HepG2 (cell line): ENCODE results near the gene GPR62. TPM values are rescaled to one million over a fixed set of nuclear protein-coding genes. Genes with fewer than 3 reads are reported as not detected.

Experiments used
- ATAC-seq: fragments of 200-7000 bp; cut with Tn5 transposase; 3 replicates; pipeline ENCODE4 v1.9.1; 2020; ENCODE audit warnings: mild to moderate bottlenecking, moderate library complexity
- BruUV-seq: library from RNA; stranded (reverse); fragments of 400-500 nt; replicated peaks from 2 replicates; lab custom pipeline; 2021; lab: Mats Ljungman, UMichigan
- CTCF ChIA-PET: fragments of 300-600 bp; formaldehyde crosslinking; extraction: SDS; loops from one replicate; lab custom pipeline; 2021; ENCODE audit warnings: low total read pairs, inconsistent platforms, low intra/inter-chr PET ratio; lab: Yijun Ruan, JAX
- POLR2A ChIA-PET: fragments of 350-600 bp; sonication (Branson Sonifier 250); formaldehyde crosslinking; loops from one replicate; lab custom pipeline; 2020; ENCODE audit warnings: antibody characterized with exemption, inconsistent platforms; lab: Yijun Ruan, JAX
- DNase-seq: peaks from one replicate; pipeline ENCODE4 v3.0.0-alpha.2; 2015; ENCODE audit warnings: low spot score
- FAIRE-seq: peaks from 3 replicates; lab custom pipeline; 2011; peaks lifted over from hg19 to GRCh38; lab: Jason Lieb, UNC
- H2AFZ ChIP-seq: one replicate; pipeline ENCODE4 v1.6.1; 2011; ENCODE audit warnings: low read length, inconsistent platforms
- H3K27ac ChIP-seq: fragments of 300-600 bp; 3 replicates; pipeline ENCODE4 v1.8.0; 2011; ENCODE audit warnings: mixed run types, mild to moderate bottlenecking, mixed read lengths, low read length, inconsistent platforms; ENCODE audit not compliant: insufficient read depth; ENCODE audit errors: extremely low read length
- H3K27me3 ChIP-seq, 2 experiments: fragments of 200-600 bp in 1 of 2; 2 replicates in 1 of 2; 3 replicates in 1 of 2; pipeline versions ENCODE4 v1.6.0 to v1.8.0; 2011; ENCODE audit warnings: low read length in 2 of 2, mild to moderate bottlenecking in 2 of 2, moderate library complexity in 2 of 2, inconsistent platforms in 1 of 2; ENCODE audit not compliant: insufficient read depth in 2 of 2, control insufficient read depth in 1 of 2
- H3K36me3 ChIP-seq, 2 experiments: fragments of 200-600 bp in 1 of 2; replicated peaks in 1 of 2; 2 replicates in 1 of 2; 3 replicates in 1 of 2; pipeline versions ENCODE4 v1.5.1 to v1.8.0; 2011; ENCODE audit warnings: low read length in 2 of 2, inconsistent platforms in 1 of 2; ENCODE audit not compliant: insufficient read depth in 2 of 2, control insufficient read depth in 1 of 2
- H3K4me1 ChIP-seq: 2 replicates; pipeline ENCODE4 v1.5.1; 2012; ENCODE audit warnings: low read length, inconsistent platforms; ENCODE audit not compliant: insufficient read depth
- H3K4me2 ChIP-seq: 2 replicates; pipeline ENCODE4 v1.6.0; 2011; ENCODE audit warnings: low read depth, low read length, inconsistent platforms
- H3K4me3 ChIP-seq, 3 experiments: fragments of 200-600 bp in 1 of 3; sonication (generic), shearing (Covaris generic) in 1 of 3; replicated peaks in 1 of 3; 2 replicates each; pipeline ENCODE4 v1.5.1; 2011 to 2016; ENCODE audit warnings: low read length in 3 of 3, inconsistent platforms in 2 of 3, low read depth in 2 of 3, mild to moderate bottlenecking in 2 of 3, control low read depth in 1 of 3, mixed read lengths in 1 of 3; ENCODE audit not compliant: insufficient read depth in 1 of 3
- H3K79me2 ChIP-seq: one replicate; pipeline ENCODE4 v1.6.1; 2011; ENCODE audit warnings: low read length, inconsistent platforms; ENCODE audit not compliant: insufficient read depth
- H3K9ac ChIP-seq: 2 replicates; pipeline ENCODE4 v1.6.0; 2011; ENCODE audit warnings: mild to moderate bottlenecking, low read depth, low read length, inconsistent platforms; ENCODE audit not compliant: insufficient read depth
- H3K9me3 ChIP-seq: 2 replicates; pipeline ENCODE4 v1.5.1; 2012; ENCODE audit warnings: mild to moderate bottlenecking, low read length
- H4K20me1 ChIP-seq: 2 replicates; pipeline ENCODE4 v1.6.0; 2011; ENCODE audit warnings: inconsistent platforms, mild to moderate bottlenecking, low read length, moderate library complexity; ENCODE audit not compliant: insufficient read depth
- ARID3A ChIP-seq: IDR thresholded peaks from 2 replicates; pipeline ENCODE4 v1.6.1; 2012; ENCODE audit warnings: low read depth, low read length, improper control_type of control experiment
- CEBPB ChIP-seq: IDR thresholded peaks from 2 replicates; pipeline ENCODE4 v1.6.1; 2011; ENCODE audit warnings: low read depth, low read length, improper control_type of control experiment, borderline replicate concordance
- MAFK ChIP-seq, 2 experiments: IDR thresholded peaks in 1 of 2; conservative IDR thresholded peaks in 1 of 2; 2 replicates each; pipeline ENCODE4 v1.6.1; 2011; ENCODE audit warnings: improper control_type of control experiment in 2 of 2, low read length in 2 of 2
- NPAS2 ChIP-seq: sonication (generic); formaldehyde crosslinking; IDR thresholded peaks from 2 replicates; pipeline ENCODE4 v1.8.0; 2022; ENCODE audit warnings: mild to moderate bottlenecking, missing genetic modification reagents, borderline replicate concordance
- SIX1 ChIP-seq: sonication (generic); formaldehyde crosslinking; IDR thresholded peaks from 2 replicates; pipeline ENCODE4 v1.4.0; 2020; ENCODE audit warnings: missing genetic modification reagents, borderline replicate concordance
- WGBS: methylation state at CpG from one replicate; pipeline ENCODE4 v1.1.6; 2017; ENCODE audit warnings: low lambda C conversion rate; 5-methylcytosine and 5-hydroxymethylcytosine counted together
- in situ Hi-C: cut with HindIII; loops from 2 replicates; pipeline ENCODE4 v1.10.0; 2017; ENCODE audit warnings: low pct_unique_long_range_greater_than_20kb; ENCODE audit not compliant: extremely low pct_ligation_motif_present
- intact Hi-C: fragments of 100-400 bp; cut with micrococcal nuclease; formaldehyde crosslinking; loops from one replicate; pipeline ENCODE4 v1.10.0; 2022; ENCODE audit not compliant: unreplicated experiment
- polyA plus RNA-seq, 8 experiments: library from polyadenylated mRNA; depleted of rRNA in 3 of 8; stranded (reverse) in 7 of 8; unstranded in 1 of 8; fragments of >200 nt; fragmentation: Illumina TruSeq in 4 of 8; extraction: Trizol in 4 of 8; gene quantifications; 2 replicates each; pipeline versions ENCODE4 v1.2.1 to v1.2.3, GENCODE V29; 2011 to 2016; ENCODE audit warnings: low read depth in 4 of 8, missing spikeins in 1 of 8, mixed read lengths in 1 of 8; ENCODE audit not compliant: insufficient read depth in 1 of 8
- total RNA-seq, 5 experiments: library from RNA; depleted of rRNA; stranded (reverse); fragments of >200 nt; fragmentation: Illumina TruSeq; extraction: Trizol; gene quantifications; 2 replicates each; pipeline ENCODE4 v1.2.3, GENCODE V29; 2016; ENCODE audit warnings: low read depth in 1 of 5

Gene GPR62
- total and polyA plus RNA-seq, 2 of the 13 experiments (the other 11 are each of a cell fraction or from before 2014, with no cell fraction given), result not detected

DNA sequence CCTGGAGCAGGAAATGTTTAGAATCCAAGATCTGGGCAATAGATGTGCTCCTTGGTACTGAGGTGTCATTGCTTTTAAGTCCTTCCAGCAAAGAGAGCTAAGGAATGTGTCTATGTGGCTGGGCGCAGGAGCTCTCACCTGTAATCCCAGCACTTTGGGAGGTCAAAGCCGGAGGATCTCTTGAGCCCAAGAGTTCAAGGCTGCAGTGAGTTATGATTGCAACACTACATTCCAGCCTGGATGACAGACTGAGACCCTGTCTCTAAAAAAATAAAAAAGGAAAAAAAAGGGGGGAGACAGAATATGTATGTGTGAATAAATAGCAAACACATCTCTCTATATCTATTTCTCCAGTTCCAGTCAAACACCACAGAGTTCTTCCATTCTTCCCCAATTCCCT is 4.3 kb upstream of the GPR62 start (continued):
- TF ChIP-seq CEBPB, result peak; percentile 60

DNA sequence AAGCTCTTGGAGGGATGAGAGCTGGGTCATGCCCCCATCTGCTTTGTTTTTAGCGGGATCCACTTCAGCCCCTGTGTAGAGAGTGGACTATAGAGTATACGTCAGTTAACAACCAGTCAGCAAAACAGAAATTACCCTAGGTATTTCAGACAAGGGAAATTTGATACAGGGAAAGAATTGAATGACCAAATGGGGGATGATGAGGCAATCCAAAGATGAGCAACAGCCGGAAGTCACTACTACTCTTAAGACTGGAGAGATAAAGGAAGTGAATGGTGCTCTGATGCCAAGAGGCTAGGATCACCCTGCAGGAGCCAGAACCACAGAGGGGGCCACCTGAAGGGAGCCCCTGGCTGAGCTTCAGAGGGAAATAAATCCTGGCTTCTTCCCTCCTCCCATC is 1.7 kb upstream of the GPR62 start:
- H3K27ac ChIP-seq, result no peak overlapping the region
- 30% methylated on average over 3 of the region's 3 CpGs for WGBS
- peaks cover 0 to 5% of the 10 kb centered on the region in 2 experiments; a peak in 1 of 5 replicates for H3K36me3 ChIP-seq
- peaks cover 20% of the 10 kb centered on the region for H3K4me1 ChIP-seq
- no peaks in the 10 kb centered on the region for H3K79me2 ChIP-seq
- no peaks in the 10 kb centered on the region for H3K27me3 ChIP-seq
- no peaks in the 10 kb centered on the region for H4K20me1 ChIP-seq
- H3K4me3 ChIP-seq, result no peak overlapping the region
- in situ Hi-C loops (no loop called here), intact Hi-C loops (no loop called here)
- no peak for FAIRE-seq
- no peak overlapping the region for H2AFZ ChIP-seq
- H3K4me2 ChIP-seq, result no peak overlapping the region
- no peak for ATAC-seq
- no peaks in the 10 kb centered on the region for H3K9me3 ChIP-seq
- DNase-seq, result no peak
- POLR2A ChIA-PET, result interaction anchor here (2.0 kb wide), 1 partner anchor 11 kb away, joined by 5 read pairs; no protein-coding TSS in a partner anchor
- no peak overlapping the region for H3K9ac ChIP-seq
- BruUV-seq, result no TSS peak
- TF ChIP-seq MAFK (conservative IDR thresholded peaks at IDR 0.05 in 1 of 2, IDR thresholded peaks at IDR 0.05 in 1 of 2; ENCODE audit: low read length in 2 of 2), result peak; percentile 15 to 29; a peak in 1 of 4 replicates
- no peak for TF ChIP-seq SIX1
- TF ChIP-seq, all 625 proteins: peak for 1
- CTCF ChIA-PET, result no interaction called here

GRCh38 chr3:51954105-51954504 is 1.1 kb upstream of the GPR62 start:
- TF ChIP-seq ARID3A (no peak), NPAS2 (no peak)
- WGBS, result 21% methylated on average over 6 of the region's 6 CpGs
- H3K9ac ChIP-seq, result no peak overlapping the region
- H3K9me3 ChIP-seq, result no peaks in the 10 kb centered on the region
- ChIA-PET CTCF (no interaction called here), POLR2A (interaction anchor here (2.0 kb wide), 1 partner anchor 11 kb away, joined by 5 read pairs; no protein-coding TSS in a partner anchor)
- peaks cover 0 to 6% of the 10 kb centered on the region in 2 experiments; a peak in 2 of 5 replicates for H3K36me3 ChIP-seq
- H3K79me2 ChIP-seq, result no peaks in the 10 kb centered on the region
- no peaks in the 10 kb centered on the region for H3K27me3 ChIP-seq
- FAIRE-seq (no peak), ATAC-seq (no peak), DNase-seq (no peak)
- H2AFZ ChIP-seq, result no peak overlapping the region
- no peaks in the 10 kb centered on the region for H4K20me1 ChIP-seq
- in situ Hi-C loops, result no loop called here
- peaks cover 20% of the 10 kb centered on the region for H3K4me1 ChIP-seq
- no TSS peak for BruUV-seq
- H3K27ac ChIP-seq, result no peak overlapping the region
- no peak overlapping the region for H3K4me2 ChIP-seq
- H3K4me3 ChIP-seq, result no peak overlapping the region
- intact Hi-C loops, result no loop called here
